Upper lobe of right lung (tissue), 1 donor: ENCODE data around the gene CRMP1. TPM values are rescaled to one million over a fixed set of nuclear protein-coding genes. Genes with fewer than 3 reads are reported as not detected.

Experiments used
- ATAC-seq: fragments of 200-7000 bp; cut with Tn5 transposase; one replicate; pipeline ENCODE4 v1.9.1; 2020; ENCODE audit warnings: mild to moderate bottlenecking, moderate library complexity
- DNase-seq: peaks from one replicate; pipeline ENCODE4 v3.0.0-alpha.2; 2020
- H3K27ac ChIP-seq: fragments of 200-600 bp; one replicate; pipeline ENCODE4 v1.8.0; 2022
- H3K27me3 ChIP-seq: fragments of 200-600 bp; one replicate; pipeline ENCODE4 v1.8.0; 2022; ENCODE audit warnings: mild to moderate bottlenecking
- H3K36me3 ChIP-seq: fragments of 200-600 bp; one replicate; pipeline ENCODE4 v1.8.0; 2022
- H3K4me1 ChIP-seq: fragments of 200-600 bp; one replicate; pipeline ENCODE4 v1.8.0; 2022
- H3K4me3 ChIP-seq: fragments of 200-600 bp; one replicate; pipeline ENCODE4 v1.8.0; 2022; ENCODE audit warnings: mild to moderate bottlenecking
- H3K9me3 ChIP-seq: fragments of 200-600 bp; one replicate; pipeline ENCODE4 v1.8.0; 2022
- intact Hi-C: fragments of 100-400 bp; cut with DNase I; formaldehyde crosslinking; loops from one replicate; pipeline ENCODE4 v1.11.0; 2022
- total RNA-seq: library from RNA; stranded (reverse); fragmentation: NEBNext Ultra II Directional; extraction: Animal tissue kit (Norgen Biotek cat#: 25700); gene quantifications from one replicate; pipeline ENCODE4 v1.2.1, GENCODE V29; 2021
- TF ChIP-seq, protein P1 (sequence below): fragments of 200-600 bp; IDR thresholded peaks from one replicate; pipeline ENCODE4 v1.8.0; 2022; ENCODE audit warnings: antibody characterized with exemption
- donor health status: DM: no; HTN: yes; CAD: no; lungs with severe emphysema.

Gene CRMP1
- total RNA-seq, 1 donor from 2014 or later: 6.1 TPM

DNA sequence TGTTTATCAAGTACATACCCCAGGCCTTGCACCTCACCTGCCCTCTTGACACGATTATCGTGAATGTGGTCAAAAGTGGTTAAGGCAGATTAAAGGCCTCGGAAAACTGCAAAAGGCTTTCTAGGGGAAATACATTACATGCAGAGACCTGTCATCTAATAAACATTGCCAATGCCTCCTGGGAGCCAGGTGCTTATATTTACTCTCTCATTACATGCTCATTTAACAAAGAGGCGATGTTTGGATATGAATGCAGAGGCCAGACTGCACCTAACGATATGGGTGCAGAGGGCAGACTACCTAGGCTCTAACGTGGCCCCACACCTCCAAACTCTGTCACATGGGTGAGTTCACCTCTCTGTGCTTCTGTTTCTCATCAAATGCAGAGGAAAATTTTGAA, 14.5 kb downstream of the CRMP1 start:
- intact Hi-C loops: no loop called here
- no peak for ATAC-seq
- no peaks in the 10 kb centered on the region for H3K9me3 ChIP-seq
- no peaks in the 10 kb centered on the region for H3K36me3 ChIP-seq
- no peak overlapping the region for H3K27ac ChIP-seq
- H3K4me3 ChIP-seq: no peak overlapping the region
- no peaks in the 10 kb centered on the region for H3K27me3 ChIP-seq
- TF ChIP-seq, protein P1, sequence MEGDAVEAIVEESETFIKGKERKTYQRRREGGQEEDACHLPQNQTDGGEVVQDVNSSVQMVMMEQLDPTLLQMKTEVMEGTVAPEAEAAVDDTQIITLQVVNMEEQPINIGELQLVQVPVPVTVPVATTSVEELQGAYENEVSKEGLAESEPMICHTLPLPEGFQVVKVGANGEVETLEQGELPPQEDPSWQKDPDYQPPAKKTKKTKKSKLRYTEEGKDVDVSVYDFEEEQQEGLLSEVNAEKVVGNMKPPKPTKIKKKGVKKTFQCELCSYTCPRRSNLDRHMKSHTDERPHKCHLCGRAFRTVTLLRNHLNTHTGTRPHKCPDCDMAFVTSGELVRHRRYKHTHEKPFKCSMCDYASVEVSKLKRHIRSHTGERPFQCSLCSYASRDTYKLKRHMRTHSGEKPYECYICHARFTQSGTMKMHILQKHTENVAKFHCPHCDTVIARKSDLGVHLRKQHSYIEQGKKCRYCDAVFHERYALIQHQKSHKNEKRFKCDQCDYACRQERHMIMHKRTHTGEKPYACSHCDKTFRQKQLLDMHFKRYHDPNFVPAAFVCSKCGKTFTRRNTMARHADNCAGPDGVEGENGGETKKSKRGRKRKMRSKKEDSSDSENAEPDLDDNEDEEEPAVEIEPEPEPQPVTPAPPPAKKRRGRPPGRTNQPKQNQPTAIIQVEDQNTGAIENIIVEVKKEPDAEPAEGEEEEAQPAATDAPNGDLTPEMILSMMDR: no peak
- DNase-seq: no peak
- H3K4me1 ChIP-seq: no peaks in the 10 kb centered on the region

DNA sequence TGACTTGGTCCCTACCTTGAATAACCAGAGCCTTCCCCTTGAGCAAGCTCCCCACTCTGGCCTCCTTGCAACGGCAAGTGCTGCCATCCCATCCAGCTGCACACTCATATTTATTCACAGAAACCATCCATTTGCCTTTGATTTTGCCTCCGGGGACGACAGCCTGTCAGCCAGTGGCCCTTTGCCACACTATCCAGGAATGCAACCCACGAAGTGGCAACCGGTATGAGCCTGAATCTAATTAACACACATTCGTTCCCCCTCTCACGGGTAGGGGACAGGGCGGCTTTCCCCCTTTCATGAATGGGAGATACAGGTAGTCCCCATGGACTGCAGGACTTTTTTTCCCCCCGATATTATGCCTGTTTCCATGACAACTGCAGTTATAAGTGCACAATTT, 15.5 kb downstream of the CRMP1 start:
- DNase-seq (no peak), ATAC-seq (no peak)
- no peaks in the 10 kb centered on the region for H3K4me1 ChIP-seq
- intact Hi-C loops: no loop called here
- H3K36me3 ChIP-seq: no peaks in the 10 kb centered on the region
- H3K27me3 ChIP-seq: no peaks in the 10 kb centered on the region
- no peak overlapping the region for H3K27ac ChIP-seq
- TF ChIP-seq, protein P1: no peak
- H3K9me3 ChIP-seq: no peaks in the 10 kb centered on the region
- no peak overlapping the region for H3K4me3 ChIP-seq

DNA sequence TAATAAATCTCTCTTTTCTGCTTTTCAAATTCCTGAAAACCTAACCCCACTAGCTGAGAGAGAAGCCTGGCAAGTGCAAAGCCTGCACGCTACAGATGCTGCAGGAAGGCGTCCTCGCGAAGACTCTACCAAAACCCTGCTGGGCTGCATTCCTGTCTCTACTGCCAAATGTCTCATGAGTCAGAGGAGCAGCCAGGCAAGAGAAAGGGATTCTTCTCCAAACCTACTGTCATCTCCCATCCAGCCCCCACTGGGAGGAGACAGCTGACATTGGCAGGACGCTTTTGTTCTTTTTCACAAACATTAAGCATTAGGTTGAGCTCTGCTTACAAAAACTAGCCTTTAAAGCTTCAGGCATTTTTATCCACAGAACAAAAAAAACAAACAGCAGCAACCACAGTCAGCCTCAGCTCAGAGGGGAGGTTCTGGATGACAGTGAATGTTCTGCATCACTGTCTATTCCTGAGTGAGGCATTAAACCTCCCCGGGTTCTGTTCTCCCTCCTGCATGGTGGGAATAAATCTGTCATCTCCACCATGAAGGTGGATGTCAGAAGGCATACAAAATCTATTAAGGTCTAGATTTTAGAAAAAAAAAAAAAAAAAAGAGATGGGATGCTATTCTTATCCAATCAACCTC, 18.0 kb downstream of the CRMP1 start:
- DNase-seq (no peak), ATAC-seq (no peak)
- Histone ChIP-seq H3K4me1 (no peaks in the 10 kb centered on the region), H3K36me3 (no peaks in the 10 kb centered on the region), H3K4me3 (no peak overlapping the region), H3K27ac (no peak overlapping the region), H3K27me3 (no peaks in the 10 kb centered on the region), H3K9me3 (no peaks in the 10 kb centered on the region)
- intact Hi-C loops: no loop called here
- TF ChIP-seq, protein P1: no peak

DNA sequence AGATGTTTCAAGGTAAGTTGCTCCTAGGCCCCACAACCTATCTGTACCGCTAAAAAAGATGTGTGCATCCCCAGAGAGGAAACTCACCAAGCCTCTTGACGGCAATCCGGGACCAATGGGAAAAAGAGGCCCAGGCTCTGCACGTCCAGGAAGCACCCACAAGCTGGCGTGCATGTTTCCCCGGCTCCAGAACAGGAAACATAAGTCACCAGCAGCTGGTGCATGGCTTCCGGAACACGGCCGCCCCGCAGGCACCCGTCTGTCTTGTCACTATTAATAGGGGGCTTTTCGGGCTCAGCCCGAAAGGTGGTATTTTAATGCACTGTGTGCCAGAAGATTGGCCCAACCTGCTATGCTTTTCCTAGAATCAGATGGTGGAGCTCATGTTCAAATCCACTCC, 22.2 kb downstream of the CRMP1 start:
- Histone ChIP-seq H3K4me3 (no peak overlapping the region), H3K9me3 (no peaks in the 10 kb centered on the region), H3K4me1 (no peaks in the 10 kb centered on the region), H3K27ac (no peak overlapping the region), H3K36me3 (no peaks in the 10 kb centered on the region), H3K27me3 (no peaks in the 10 kb centered on the region)
- DNase-seq: no peak
- TF ChIP-seq, protein P1: no peak
- ATAC-seq: no peak
- intact Hi-C loops: no loop called here

DNA sequence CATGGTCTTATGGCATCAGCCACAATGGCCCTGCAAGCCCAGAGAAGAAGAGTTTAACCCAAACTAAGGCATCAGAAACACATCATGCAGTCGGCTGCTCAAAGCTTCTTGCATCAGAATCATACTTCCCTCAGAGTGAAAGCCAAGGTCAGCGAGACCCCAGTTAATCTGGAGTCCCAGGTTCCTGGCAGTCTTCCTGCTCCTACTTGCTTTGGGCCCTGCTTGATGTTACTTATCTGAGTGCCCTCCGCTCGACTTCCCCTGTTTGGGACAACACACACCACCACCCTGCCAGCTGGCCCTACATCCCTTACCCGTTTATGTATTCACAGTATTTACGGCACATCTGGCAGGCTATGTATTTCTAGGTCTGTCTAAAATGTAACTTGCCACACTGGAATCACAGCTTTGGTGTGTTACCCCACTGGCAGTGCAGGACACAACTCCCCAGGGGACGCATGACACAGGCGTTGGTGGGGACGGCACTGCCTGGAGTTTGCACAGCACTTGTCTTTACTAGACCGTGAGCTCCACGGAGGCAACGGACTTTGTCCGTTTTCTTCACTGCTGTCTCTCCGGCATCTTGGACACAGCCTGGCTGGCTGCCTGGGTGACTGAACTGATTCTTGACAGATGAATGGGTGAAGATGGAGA, 22.8 kb downstream of the CRMP1 start:
- intact Hi-C loops: no loop called here
- DNase-seq (no peak), ATAC-seq (no peak)
- Histone ChIP-seq H3K36me3 (no peaks in the 10 kb centered on the region), H3K4me1 (no peaks in the 10 kb centered on the region), H3K9me3 (no peaks in the 10 kb centered on the region), H3K27ac (no peak overlapping the region), H3K4me3 (no peak overlapping the region), H3K27me3 (no peaks in the 10 kb centered on the region)
- TF ChIP-seq, protein P1: no peak
